ENCODE measurements around the gene C1orf53.
"Not testable (repeated sequence)": the region's sequence is repeated elsewhere in the genome, so short reads cannot be mapped to it uniquely, and the experiment has no call there.

The C1orf53 gene

GRCh38 chr1:197942042-197942441 lies 39.6 kb downstream of the C1orf53 start:
- H3K4me3 ChIP-seq (ENCODE audit: low read length in 2 of 2): no peak overlapping the region
- no peaks in the 10 kb centered on the region for H3K27me3 ChIP-seq (ENCODE audit: control insufficient read depth in 1 of 2, insufficient read depth in 2 of 2, low read length in 2 of 2)
- H3K9me3 ChIP-seq (ENCODE audit: control insufficient read depth in 2 of 2, low read length in 2 of 2): no peaks in the 10 kb centered on the region
- H3K4me1 ChIP-seq (ENCODE audit: control insufficient read depth, insufficient read depth, low read length): no peaks in the 10 kb centered on the region
- H3K27ac ChIP-seq (ENCODE audit: low read length): no peak overlapping the region
- H3K9ac ChIP-seq (ENCODE audit: low read length in 2 of 2): no peak overlapping the region
- no peaks in the 10 kb centered on the region for H3K36me3 ChIP-seq (ENCODE audit: control insufficient read depth in 2 of 2, insufficient read depth in 2 of 2, low read length in 2 of 2)

DNA sequence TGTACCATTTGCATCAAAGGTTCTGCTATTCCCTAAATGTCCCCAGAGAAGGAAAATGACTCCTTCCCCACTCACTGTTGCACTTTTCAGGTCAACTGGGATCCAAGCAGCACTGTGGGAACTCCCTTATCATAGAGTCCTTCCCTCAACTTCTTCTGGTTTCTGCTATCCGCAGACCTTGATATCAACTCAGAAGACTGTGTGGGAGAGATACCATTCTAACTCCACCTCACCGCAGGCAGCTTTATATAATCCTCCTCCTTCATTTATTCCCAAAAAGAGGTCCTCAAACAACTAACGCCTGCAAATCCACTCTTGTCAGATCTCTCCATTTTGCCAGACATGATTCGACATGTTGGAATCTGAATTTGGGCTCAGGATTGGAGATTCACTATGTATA lies 42.1 kb downstream of the C1orf53 start:
- no peaks in the 10 kb centered on the region for H3K9me3 ChIP-seq (ENCODE audit: control insufficient read depth in 2 of 2, low read length in 2 of 2)
- H3K4me1 ChIP-seq (ENCODE audit: control insufficient read depth, insufficient read depth, low read length): peaks cover under 1% of the 10 kb centered on the region
- H3K27me3 ChIP-seq (ENCODE audit: control insufficient read depth in 1 of 2, insufficient read depth in 2 of 2, low read length in 2 of 2): no peaks in the 10 kb centered on the region
- no peak overlapping the region for H3K27ac ChIP-seq (ENCODE audit: low read length)
- H3K36me3 ChIP-seq (ENCODE audit: control insufficient read depth in 2 of 2, insufficient read depth in 2 of 2, low read length in 2 of 2): no peaks in the 10 kb centered on the region
- H3K9ac ChIP-seq (ENCODE audit: low read length in 2 of 2): no peak overlapping the region
- no peak overlapping the region for H3K4me3 ChIP-seq (ENCODE audit: low read length in 2 of 2)

- Histone ChIP-seq H3K4me1 (ENCODE audit: control insufficient read depth, insufficient read depth, low read length) (peaks cover 3% of the 10 kb centered on the region), H3K27me3 (ENCODE audit: control insufficient read depth in 1 of 2, insufficient read depth in 2 of 2, low read length in 2 of 2) (no peaks in the 10 kb centered on the region), H3K9ac (ENCODE audit: low read length in 2 of 2) (no peak overlapping the region), H3K27ac (ENCODE audit: low read length) (no peak overlapping the region), H3K9me3 (ENCODE audit: control insufficient read depth in 2 of 2, low read length in 2 of 2) (no peaks in the 10 kb centered on the region), H3K4me3 (ENCODE audit: low read length in 2 of 2) (no peak overlapping the region), H3K36me3 (ENCODE audit: control insufficient read depth in 2 of 2, insufficient read depth in 2 of 2, low read length in 2 of 2) (no peaks in the 10 kb centered on the region)
These were observed 46.8 kb downstream of the C1orf53 start for GRCh38 chr1:197948926-197949899.

DNA sequence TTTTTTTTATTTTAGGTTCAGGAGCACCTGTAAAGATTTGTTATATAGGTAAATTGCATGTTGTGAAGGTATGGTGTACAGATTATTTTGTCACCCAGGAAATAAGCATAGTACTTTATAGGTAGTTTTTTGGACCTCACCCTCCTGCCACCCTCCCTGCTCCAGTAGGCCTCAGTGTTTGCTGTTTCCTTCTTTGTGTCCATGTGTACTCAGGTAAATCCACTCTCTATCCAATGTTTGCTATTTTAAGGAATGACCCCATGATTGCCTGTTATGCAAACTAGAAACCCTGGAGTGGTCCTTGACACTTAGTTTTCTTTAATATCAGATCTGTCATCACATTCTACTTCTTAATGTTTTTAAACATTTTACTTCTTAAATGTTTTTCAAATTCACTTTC lies 48.7 kb downstream of the C1orf53 start:
- Histone ChIP-seq H3K36me3 (ENCODE audit: control insufficient read depth in 2 of 2, insufficient read depth in 2 of 2, low read length in 2 of 2) (no peaks in the 10 kb centered on the region), H3K4me3 (ENCODE audit: low read length in 2 of 2) (no peak overlapping the region), H3K9me3 (ENCODE audit: control insufficient read depth in 2 of 2, low read length in 2 of 2) (no peaks in the 10 kb centered on the region), H3K27me3 (ENCODE audit: control insufficient read depth in 1 of 2, insufficient read depth in 2 of 2, low read length in 2 of 2) (no peaks in the 10 kb centered on the region), H3K27ac (ENCODE audit: low read length) (no peak overlapping the region), H3K9ac (ENCODE audit: low read length in 2 of 2) (no peak overlapping the region), H3K4me1 (ENCODE audit: control insufficient read depth, insufficient read depth, low read length) (peaks cover 3% of the 10 kb centered on the region)

DNA sequence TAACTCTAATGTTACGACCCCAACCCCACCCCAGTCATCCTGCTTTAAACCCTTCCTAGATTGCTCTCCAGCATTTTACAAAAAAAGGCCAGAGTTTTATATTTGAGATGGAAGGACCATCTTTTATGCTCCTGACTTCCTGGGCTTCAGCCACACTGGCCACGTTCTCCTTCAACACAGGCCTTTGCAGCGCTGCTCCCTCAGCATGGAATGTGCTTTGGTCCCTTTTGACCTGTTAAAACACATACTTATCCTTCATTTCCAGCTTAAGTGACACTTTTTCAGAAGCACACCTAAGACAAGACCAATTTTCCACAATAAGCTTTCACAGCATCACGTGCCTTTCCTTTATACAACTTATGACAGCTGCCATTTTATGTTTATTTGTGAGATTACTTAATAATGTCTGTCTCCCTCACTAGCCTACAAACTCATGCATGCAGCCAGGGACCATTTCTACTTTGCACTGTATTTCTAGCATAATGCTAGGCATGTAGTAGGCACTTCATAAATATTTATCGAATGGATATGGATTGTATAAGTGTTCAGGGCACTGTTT lies 49.3 kb downstream of the C1orf53 start:
- Histone ChIP-seq H3K4me1 (ENCODE audit: control insufficient read depth, insufficient read depth, low read length) (peaks cover 3% of the 10 kb centered on the region), H3K27ac (ENCODE audit: low read length) (no peak overlapping the region), H3K27me3 (ENCODE audit: control insufficient read depth in 1 of 2, insufficient read depth in 2 of 2, low read length in 2 of 2) (no peaks in the 10 kb centered on the region), H3K36me3 (ENCODE audit: control insufficient read depth in 2 of 2, insufficient read depth in 2 of 2, low read length in 2 of 2) (no peaks in the 10 kb centered on the region), H3K9ac (ENCODE audit: low read length in 2 of 2) (no peak overlapping the region), H3K4me3 (ENCODE audit: low read length in 2 of 2) (no peak overlapping the region), H3K9me3 (ENCODE audit: control insufficient read depth in 2 of 2, low read length in 2 of 2) (no peaks in the 10 kb centered on the region)

DNA sequence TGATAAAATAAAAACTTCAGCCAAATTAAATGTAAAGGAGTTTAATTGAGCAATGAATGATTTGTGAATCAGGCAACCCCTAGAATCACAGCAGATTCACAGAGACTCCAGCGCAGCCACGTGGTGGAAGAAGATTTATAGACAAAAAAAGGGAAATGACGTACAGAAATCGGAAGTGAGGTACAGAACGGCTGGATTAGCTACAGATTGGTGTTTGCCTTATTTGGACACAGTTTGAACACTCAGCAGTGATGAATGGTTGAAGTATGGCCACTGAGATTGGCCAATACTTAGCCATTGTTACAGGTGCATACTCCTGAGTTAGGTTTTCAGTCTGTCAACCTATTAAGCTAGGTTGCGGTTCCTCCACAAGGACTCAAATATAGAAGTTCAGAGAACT lies 51.0 kb downstream of the C1orf53 start:
- H3K9ac ChIP-seq (ENCODE audit: low read length in 2 of 2); H3K36me3 ChIP-seq (ENCODE audit: control insufficient read depth in 2 of 2, insufficient read depth in 2 of 2, low read length in 2 of 2); H3K27me3 ChIP-seq (ENCODE audit: control insufficient read depth in 1 of 2, insufficient read depth in 2 of 2, low read length in 2 of 2); H3K27ac ChIP-seq (ENCODE audit: low read length); H3K4me1 ChIP-seq (ENCODE audit: control insufficient read depth, insufficient read depth, low read length); H3K9me3 ChIP-seq (ENCODE audit: control insufficient read depth in 2 of 2, low read length in 2 of 2); H3K4me3 ChIP-seq (ENCODE audit: low read length in 2 of 2): not testable (repeated sequence)

GRCh38 chr1:197954718-197955418 lies 52.4 kb downstream of the C1orf53 start:
- H3K4me3 ChIP-seq (ENCODE audit: low read length in 2 of 2): no peak overlapping the region
- H3K27ac ChIP-seq (ENCODE audit: low read length): no peak overlapping the region
- no peaks in the 10 kb centered on the region for H3K4me1 ChIP-seq (ENCODE audit: control insufficient read depth, insufficient read depth, low read length)
- H3K27me3 ChIP-seq (ENCODE audit: control insufficient read depth in 1 of 2, insufficient read depth in 2 of 2, low read length in 2 of 2): no peaks in the 10 kb centered on the region
- H3K9me3 ChIP-seq (ENCODE audit: control insufficient read depth in 2 of 2, low read length in 2 of 2): no peaks in the 10 kb centered on the region
- no peak overlapping the region for H3K9ac ChIP-seq (ENCODE audit: low read length in 2 of 2)
- no peaks in the 10 kb centered on the region for H3K36me3 ChIP-seq (ENCODE audit: control insufficient read depth in 2 of 2, insufficient read depth in 2 of 2, low read length in 2 of 2)

DNA sequence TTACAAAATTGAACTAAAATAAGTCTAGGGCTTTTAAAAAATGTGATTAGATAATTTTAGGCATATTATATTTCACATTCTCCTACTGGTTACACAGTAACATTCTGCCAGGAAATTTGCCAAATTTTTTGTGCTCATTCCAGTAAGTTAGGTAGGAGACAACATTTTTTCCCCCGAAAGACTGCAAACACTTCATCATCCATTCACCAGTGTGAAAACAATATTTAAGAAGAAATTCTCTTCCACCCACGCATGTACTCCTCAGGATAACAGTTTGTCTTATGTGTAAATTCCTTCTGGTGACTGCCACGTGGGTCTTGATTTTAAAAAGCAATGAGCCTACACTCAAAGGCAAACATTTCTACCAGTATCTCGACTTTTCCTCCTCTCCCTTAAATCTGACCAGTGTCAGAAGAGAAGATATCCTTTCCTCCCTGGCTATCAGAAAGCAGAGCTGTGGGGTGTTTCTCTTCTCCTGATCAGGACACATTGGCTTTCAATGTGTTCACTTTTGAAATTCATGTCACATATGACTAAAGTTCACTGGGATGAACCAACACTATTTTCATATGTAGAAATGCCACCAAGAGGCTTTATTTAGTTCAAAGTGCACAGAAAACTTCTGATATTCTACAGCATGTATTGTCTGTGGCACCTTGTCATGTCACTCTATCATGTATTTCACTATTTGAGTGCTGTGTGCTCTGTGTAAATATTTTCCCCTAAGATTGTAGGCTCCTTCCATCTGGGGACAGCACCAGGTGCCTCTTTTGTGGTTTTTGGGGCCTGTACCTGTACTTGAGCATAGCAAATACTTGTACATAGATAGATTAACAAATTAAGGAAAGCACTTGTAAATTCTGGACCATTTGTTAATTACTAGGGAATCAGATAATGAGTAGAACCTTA lies 53.3 kb downstream of the C1orf53 start:
- Histone ChIP-seq H3K27ac (ENCODE audit: low read length) (no peak overlapping the region), H3K9ac (ENCODE audit: low read length in 2 of 2) (no peak overlapping the region), H3K4me3 (ENCODE audit: low read length in 2 of 2) (no peak overlapping the region), H3K4me1 (ENCODE audit: control insufficient read depth, insufficient read depth, low read length) (no peaks in the 10 kb centered on the region), H3K9me3 (ENCODE audit: control insufficient read depth in 2 of 2, low read length in 2 of 2) (no peaks in the 10 kb centered on the region), H3K27me3 (ENCODE audit: control insufficient read depth in 1 of 2, insufficient read depth in 2 of 2, low read length in 2 of 2) (no peaks in the 10 kb centered on the region), H3K36me3 (ENCODE audit: control insufficient read depth in 2 of 2, insufficient read depth in 2 of 2, low read length in 2 of 2) (no peaks in the 10 kb centered on the region)

All from stomach smooth muscle (tissue), 2 donors.